Spleen (tissue), 11 donors: ENCODE data around the gene YKT6. TPM values are rescaled to one million over a fixed set of nuclear protein-coding genes. Genes with fewer than 3 reads are reported as not detected.

ENCODE experiments used
- DNase-seq: peaks from one replicate; pipeline ENCODE4 v3.0.0-alpha.2; 2020
- H3K27ac ChIP-seq, 8 donors: fragments of 200-600 bp; sonication (generic) in 7 of 8; 1 replicate in 4 of 8; 2 replicates in 4 of 8; pipeline versions ENCODE4 v1.5.0 to v1.8.0; 2016 to 2021; ENCODE audit warnings: inconsistent platforms in 4 of 8, mild to moderate bottlenecking in 4 of 8, moderate library complexity in 1 of 8
- H3K27me3 ChIP-seq, 7 donors: fragments of 200-600 bp; sonication (generic) in 6 of 7; replicated peaks in 1 of 7; 1 replicate in 4 of 7; 2 replicates in 3 of 7; pipeline versions ENCODE4 v1.5.0 to v1.8.0; 2016 to 2021; ENCODE audit warnings: inconsistent platforms in 3 of 7, mild to moderate bottlenecking in 1 of 7
- H3K36me3 ChIP-seq, 6 donors: fragments of 200-600 bp; sonication (generic) in 5 of 6; 1 replicate in 4 of 6; 2 replicates in 2 of 6; pipeline versions ENCODE4 v1.5.0 to v1.8.0; 2016 to 2021; ENCODE audit warnings: inconsistent platforms in 2 of 6
- H3K4me1 ChIP-seq, 6 donors: fragments of 200-600 bp; sonication (generic) in 5 of 6; 1 replicate in 3 of 6; 2 replicates in 3 of 6; pipeline versions ENCODE4 v1.5.0 to v1.8.0; 2016 to 2021; ENCODE audit warnings: inconsistent platforms in 3 of 6
- H3K4me3 ChIP-seq, 8 donors: fragments of 200-600 bp; sonication (generic) in 7 of 8; 1 replicate in 4 of 8; 2 replicates in 4 of 8; pipeline versions ENCODE4 v1.5.0 to v1.8.0; 2016 to 2021; ENCODE audit warnings: inconsistent platforms in 4 of 8, mild to moderate bottlenecking in 4 of 8, moderate library complexity in 2 of 8
- H3K9me3 ChIP-seq, 8 donors: fragments of 200-600 bp; sonication (generic) in 7 of 8; 1 replicate in 4 of 8; 2 replicates in 4 of 8; pipeline versions ENCODE4 v1.5.0 to v1.8.0; 2016 to 2021; ENCODE audit warnings: inconsistent platforms in 4 of 8
- CTCF ChIP-seq, 11 experiments: fragments of 200-600 bp in 7 of 11; fragments of 450-650 bp in 4 of 11; sonication (generic) in 4 of 11; IDR thresholded peaks in 8 of 11; conservative IDR thresholded peaks in 3 of 11; 1 replicate in 7 of 11; 2 replicates in 4 of 11; pipeline versions ENCODE4 v1.4.0 to v1.8.0; 2016 to 2021; ENCODE audit warnings: antibody characterized with exemption in 11 of 11, inconsistent platforms in 4 of 11, mild to moderate bottlenecking in 1 of 11
- POLR2A ChIP-seq, 3 donors: fragments of 450-650 bp; IDR thresholded peaks; one replicate each; pipeline ENCODE4 v1.5.1; 2017; ENCODE audit warnings: antibody characterized with exemption in 3 of 3, mild to moderate bottlenecking in 1 of 3
- POLR2AphosphoS5 ChIP-seq, 3 donors: sonication (generic); formaldehyde crosslinking; IDR thresholded peaks; one replicate each; pipeline ENCODE4 v1.5.1; 2017; ENCODE audit warnings: antibody characterized with exemption in 3 of 3
- WGBS, 5 donors: extraction: QIAGEN DNeasy Blood & Tissue Kit in 3 of 5; methylation state at CpG; one replicate each; pipeline versions ENCODE4 v1.1.5 to v1.1.7; 2013 to 2018; 5-methylcytosine and 5-hydroxymethylcytosine counted together
- intact Hi-C: fragments of 100-400 bp; cut with DNase I; formaldehyde crosslinking; loops from one replicate; pipeline ENCODE4 v1.15.0; 2023; ENCODE audit warnings: low total_unique reads
- polyA plus RNA-seq, 3 donors: library from polyadenylated mRNA; stranded (reverse); fragments of 200-250 nt; gene quantifications; one replicate each; pipeline ENCODE4 v1.2.1, GENCODE V29; 2013
- total RNA-seq, 7 donors: library from RNA; depleted of rRNA in 3 of 7; stranded (reverse); fragments of >200 nt in 3 of 7; fragmentation: NEBNext Ultra II Directional in 4 of 7; extraction: Animal tissue kit (Norgen Biotek cat#: 25700) in 4 of 7; gene quantifications; one replicate each; pipeline versions ENCODE4 v1.1.0 to v1.2.1, GENCODE V29; 2016 to 2021
- donor health status: healthy with polysubstance abuse.
- donor health status: DM: no; HTN: no; CAD: no; lungs with moderate emphysema.
- donor health status: DM: no; HTN: no; CAD: no.
- donor health status: Bipolar disorder and iron deficiency.
- donor health status: healthy.
- donor health status: DM: no; HTN: no; CAD: no.
- donor health status: DM: yes; HTN: yes; CAD: no.

The YKT6 gene
- total and polyA plus RNA-seq, 10 donors = 26.9 to 66.4 (median 55.4) TPM

GRCh38 chr7:44235582-44236332 is 35.0 kb downstream of the YKT6 start:
- Histone ChIP-seq H3K9me3 (no peaks in the 10 kb centered on the region), H3K27ac (no peak overlapping the region), H3K4me3 (no peak overlapping the region), H3K36me3 (no peaks in the 10 kb centered on the region), H3K4me1 (peaks cover 0 to 1% (median under 1%) of the 10 kb centered on the region in 6 donors), H3K27me3 (peaks cover 0 to 14% (median 0%) of the 10 kb centered on the region in 7 donors)
- 74 to 82% (median 78%) methylated on average over 21 to 22 of the region's 22 CpGs for WGBS, 5 donors
- DNase-seq = no peak
- TF ChIP-seq POLR2A (IDR thresholded peaks at IDR 0.05) = no peak
- no peak for TF ChIP-seq CTCF (IDR thresholded peaks at IDR 0.05 in 8 of 11, conservative IDR thresholded peaks at IDR 0.05 in 3 of 11)
- TF ChIP-seq POLR2AphosphoS5 (IDR thresholded peaks at IDR 0.05) = no peak
- intact Hi-C loops = loop anchor here (10.0 kb wide), 1 partner anchor 329 kb away; no protein-coding TSS in a partner anchor

GRCh38 chr7:44236333-44236728 is 35.6 kb downstream of the YKT6 start:
- Histone ChIP-seq H3K27me3 (peaks cover 0 to 14% (median 0%) of the 10 kb centered on the region in 7 donors), H3K9me3 (no peaks in the 10 kb centered on the region), H3K36me3 (no peaks in the 10 kb centered on the region), H3K27ac (no peak overlapping the region), H3K4me3 (no peak overlapping the region), H3K4me1 (peaks cover 0 to 7% (median 6%) of the 10 kb centered on the region in 6 donors)
- intact Hi-C loops = loop anchor here (10.0 kb wide), 1 partner anchor 328 kb away; no protein-coding TSS in a partner anchor
- TF ChIP-seq POLR2AphosphoS5 (IDR thresholded peaks at IDR 0.05) = no peak
- TF ChIP-seq POLR2A (IDR thresholded peaks at IDR 0.05) = no peak
- no peak for TF ChIP-seq CTCF (IDR thresholded peaks at IDR 0.05 in 8 of 11, conservative IDR thresholded peaks at IDR 0.05 in 3 of 11)
- WGBS, 5 donors = 57 to 78% (median 63%) methylated on average over 4 of the region's 4 CpGs
- DNase-seq = no peak

GRCh38 chr7:44237696-44238095 is 36.9 kb downstream of the YKT6 start:
- peaks cover 0 to 11% (median 7%) of the 10 kb centered on the region in 6 donors for H3K4me1 ChIP-seq
- 68 to 95% (median 84%) methylated on average over 3 to 10 of the region's 10 CpGs for WGBS, 5 donors
- intact Hi-C loops = loop anchor here (10.0 kb wide), 1 partner anchor 327 kb away; no protein-coding TSS in a partner anchor
- no peak for DNase-seq
- no peak overlapping the region for H3K27ac ChIP-seq
- no peak overlapping the region for H3K4me3 ChIP-seq
- H3K27me3 ChIP-seq = peaks cover 0 to 14% (median 0%) of the 10 kb centered on the region in 7 donors
- H3K36me3 ChIP-seq = no peaks in the 10 kb centered on the region
- no peaks in the 10 kb centered on the region for H3K9me3 ChIP-seq
- TF ChIP-seq CTCF (IDR thresholded peaks at IDR 0.05 in 8 of 11, conservative IDR thresholded peaks at IDR 0.05 in 3 of 11) (no peak), POLR2A (IDR thresholded peaks at IDR 0.05) (no peak), POLR2AphosphoS5 (IDR thresholded peaks at IDR 0.05) (no peak)

GRCh38 chr7:44238116-44238695 is 37.4 kb downstream of the YKT6 start:
- WGBS, 5 donors = 77 to 87% (median 84%) methylated on average over 8 to 17 of the region's 17 CpGs
- TF ChIP-seq POLR2AphosphoS5 (IDR thresholded peaks at IDR 0.05) = no peak
- TF ChIP-seq CTCF (IDR thresholded peaks at IDR 0.05 in 8 of 11, conservative IDR thresholded peaks at IDR 0.05 in 3 of 11) = no peak
- TF ChIP-seq POLR2A (IDR thresholded peaks at IDR 0.05) = no peak
- H3K9me3 ChIP-seq = no peaks in the 10 kb centered on the region
- peaks cover 0 to 11% (median 7%) of the 10 kb centered on the region in 6 donors for H3K4me1 ChIP-seq
- H3K27ac ChIP-seq = no peak overlapping the region
- intact Hi-C loops = loop anchor here (10.0 kb wide), 1 partner anchor 327 kb away; no protein-coding TSS in a partner anchor
- no peak overlapping the region for H3K4me3 ChIP-seq
- H3K36me3 ChIP-seq = no peaks in the 10 kb centered on the region
- H3K27me3 ChIP-seq = peaks cover 0 to 14% (median 0%) of the 10 kb centered on the region in 7 donors
- no peak for DNase-seq
